HG03045 (cell line): ENCODE data around the gene TACR1.
"Not testable (repeated sequence)": the region's sequence is repeated elsewhere in the genome, so short reads cannot be mapped to it uniquely, and the experiment has no call there.

Experiments
- ATAC-seq: cut with Tn5 transposase; IDR thresholded peaks from one replicate; pipeline ENCODE4 v1.9.1; 2021; ENCODE audit warnings: mild to moderate bottlenecking, moderate library complexity; ENCODE audit not compliant: unreplicated experiment

TACR1 gene

DNA sequence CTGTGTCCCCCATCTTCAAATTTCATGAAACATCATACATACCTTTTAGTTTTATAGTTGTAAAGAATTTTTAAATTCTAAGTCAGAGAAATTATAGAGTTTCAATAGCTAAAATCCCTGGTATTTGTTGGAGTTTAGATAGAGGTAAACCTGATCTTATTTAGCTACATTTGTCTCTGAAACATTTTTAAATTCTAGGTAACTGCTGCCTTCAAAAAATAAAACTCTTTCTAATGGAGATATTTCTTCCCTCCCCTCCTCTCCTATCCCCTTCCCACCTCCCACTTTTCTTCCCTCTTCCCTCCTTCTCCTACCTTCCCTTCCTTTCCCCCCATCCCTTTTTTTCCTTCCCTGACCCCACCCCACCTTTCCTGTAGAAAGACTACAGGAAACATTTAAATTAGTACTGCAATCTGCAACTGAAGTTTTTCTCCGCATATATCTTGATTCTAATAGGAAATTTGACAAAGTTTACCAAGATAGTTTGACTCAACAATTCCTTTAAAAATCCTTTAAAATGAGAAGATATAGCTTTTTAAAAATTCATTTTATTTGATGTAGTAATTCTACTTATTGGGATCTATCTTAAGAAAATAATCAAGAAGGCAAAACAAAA is 4.1 kb downstream of the TACR1 start:
- no peak for ATAC-seq

DNA sequence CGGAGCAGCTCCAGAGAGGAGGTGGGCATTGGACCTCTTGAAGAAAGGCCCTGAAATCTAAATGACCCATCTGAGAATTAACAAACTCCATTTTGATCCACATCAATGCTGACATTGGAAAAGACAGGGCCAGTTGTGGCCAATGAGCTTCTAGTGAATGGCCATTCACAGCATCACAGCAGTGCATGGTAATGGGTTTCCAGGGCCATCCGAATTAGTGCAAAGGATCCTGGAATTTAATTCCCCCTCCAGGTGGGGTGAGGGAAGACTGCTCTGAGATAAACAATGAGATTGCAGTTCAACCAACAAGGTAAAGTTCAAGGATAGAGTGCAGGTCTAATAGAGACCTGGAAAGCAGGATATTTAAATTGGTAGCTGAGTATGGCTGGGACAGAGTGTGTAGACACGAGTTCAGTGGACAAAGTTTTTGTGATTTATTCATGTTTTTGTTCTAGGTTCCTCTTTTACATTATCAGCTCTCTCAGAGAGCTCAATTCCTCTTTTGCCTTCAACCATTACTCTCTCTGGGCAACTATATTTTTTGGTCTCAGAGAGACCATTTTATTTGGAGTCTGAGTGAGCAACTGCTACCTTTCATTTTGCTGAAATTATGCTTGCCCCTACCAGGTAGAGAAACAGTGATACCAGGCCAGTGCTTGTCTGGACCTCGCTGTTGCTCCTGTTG is 5.0 kb downstream of the TACR1 start:
- no peak for ATAC-seq

DNA sequence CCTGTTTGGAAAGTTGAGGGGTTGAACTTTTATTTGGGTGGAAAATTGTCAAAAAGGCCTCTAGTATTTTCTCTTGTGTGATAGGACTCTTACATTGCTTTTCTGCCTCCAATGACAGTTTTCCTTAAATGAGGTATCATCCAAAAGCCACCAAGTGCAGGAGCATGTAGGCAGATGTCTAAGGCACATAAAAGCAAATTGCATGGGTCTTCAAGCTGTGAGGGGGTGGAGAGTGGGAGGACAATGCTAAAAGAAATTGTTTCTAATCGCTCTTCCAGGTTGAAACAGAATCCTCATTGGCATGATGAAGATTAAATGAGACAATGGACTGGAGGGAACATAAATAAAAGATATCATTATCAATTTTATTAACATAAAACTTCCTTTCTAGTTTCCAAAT is 6.8 kb downstream of the TACR1 start:
- ATAC-seq, result no peak

DNA sequence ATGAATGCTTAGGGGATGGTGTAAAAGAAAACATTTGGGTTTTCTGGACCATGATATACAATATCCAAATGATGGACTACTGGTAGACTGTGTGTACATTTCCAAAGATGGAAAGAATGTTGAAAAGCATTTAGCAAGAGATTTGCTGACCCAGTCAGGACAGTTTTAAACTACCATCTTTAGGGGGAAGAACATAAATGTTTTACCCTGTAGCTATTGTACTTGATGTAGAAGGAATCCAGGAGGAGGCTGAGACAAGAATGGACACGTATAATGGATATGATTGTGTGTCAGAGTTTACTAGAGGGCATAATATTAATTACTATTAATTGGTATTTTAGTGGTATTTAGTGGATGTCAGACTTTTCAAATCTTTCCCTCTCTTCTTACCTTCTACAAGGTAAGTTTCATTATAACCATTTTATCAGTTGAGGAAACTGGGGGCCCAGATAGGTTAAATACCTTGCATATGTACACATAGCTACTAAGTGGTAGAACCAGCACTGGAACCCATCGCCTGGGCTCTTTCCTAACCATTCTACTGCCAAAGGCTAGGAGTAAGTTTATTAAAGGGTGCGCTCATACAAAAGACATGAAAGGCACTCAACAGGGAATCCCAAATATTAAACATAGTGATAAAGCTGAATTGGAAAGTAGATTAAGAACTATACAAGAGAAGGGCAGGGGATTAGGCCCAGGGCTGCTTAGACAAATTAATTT is 8.9 kb downstream of the TACR1 start:
- no peak for ATAC-seq

DNA sequence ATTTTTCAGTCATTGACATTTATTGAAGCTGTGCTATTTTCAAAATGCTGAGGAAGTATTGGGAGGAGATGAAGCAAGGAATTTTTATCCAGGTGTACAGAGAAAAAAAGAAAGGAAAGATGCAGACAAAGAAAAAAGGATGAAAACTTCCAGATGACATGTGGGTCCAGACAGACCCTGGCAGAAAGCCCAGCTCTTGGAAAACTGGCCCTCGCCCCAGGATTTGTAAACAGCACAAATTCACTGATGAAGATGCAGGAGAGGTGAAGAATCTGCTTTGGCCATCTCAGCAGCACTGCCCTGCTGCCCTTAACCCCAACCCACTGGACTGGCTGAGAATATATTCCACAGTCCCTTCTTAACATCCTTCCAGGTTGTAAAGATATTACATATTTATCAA is 12.5 kb downstream of the TACR1 start:
- no peak for ATAC-seq

DNA sequence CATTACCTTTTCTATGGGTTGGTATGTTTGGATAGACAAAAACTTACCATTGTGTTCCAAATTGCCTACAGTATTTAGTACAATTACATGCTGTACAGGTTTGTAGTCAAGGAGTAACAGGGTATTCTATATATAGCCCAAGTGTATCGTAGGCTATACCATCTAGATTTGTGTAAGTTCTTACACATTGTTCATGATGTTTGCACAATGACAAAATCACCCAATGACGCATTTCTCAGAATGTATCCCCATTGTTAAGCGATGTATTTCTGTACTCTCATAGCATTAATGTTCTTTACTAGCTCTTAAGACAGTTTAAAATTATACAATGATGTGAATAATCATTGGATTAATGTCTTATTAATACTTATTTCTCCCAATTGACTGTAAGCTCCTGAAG is 16.7 kb downstream of the TACR1 start:
- no peak for ATAC-seq

DNA sequence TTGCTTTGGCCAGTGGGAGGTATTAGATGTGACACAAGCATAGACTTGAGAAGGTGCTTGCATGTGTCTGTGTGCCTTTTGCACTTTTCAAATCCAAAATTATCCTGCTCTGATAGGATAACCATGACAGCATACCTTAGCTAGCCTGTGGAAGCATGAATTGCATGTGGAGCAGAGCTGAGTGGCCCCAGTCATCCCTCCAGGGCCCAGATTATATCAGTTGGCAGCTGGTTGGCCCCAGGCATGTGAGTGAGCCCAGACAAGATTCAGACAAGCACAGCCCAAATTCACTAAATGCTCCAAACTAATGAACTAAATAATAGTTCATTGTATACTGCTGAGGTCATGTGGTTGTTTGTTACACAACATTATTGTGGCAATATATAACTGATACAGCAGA is 18.8 kb downstream of the TACR1 start:
- no peak for ATAC-seq

DNA sequence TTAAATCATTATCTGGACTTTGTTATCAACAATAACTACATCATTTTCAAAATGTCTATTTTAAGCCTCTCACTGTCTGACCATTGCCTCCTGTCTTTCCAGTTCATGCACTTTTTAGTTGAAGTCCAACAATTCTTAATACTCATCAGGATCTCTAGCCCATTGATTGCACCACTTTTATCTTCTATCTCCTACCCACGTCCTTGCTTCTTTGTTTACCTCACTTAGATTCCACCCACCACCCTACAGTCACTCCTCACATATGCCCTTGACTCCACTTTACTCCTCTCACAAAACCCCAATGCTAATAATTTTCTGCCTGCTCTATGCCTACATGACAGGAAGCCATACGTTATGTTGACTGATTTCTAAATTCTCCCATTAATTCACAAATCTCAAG is 21.9 kb downstream of the TACR1 start:
- no peak for ATAC-seq

DNA sequence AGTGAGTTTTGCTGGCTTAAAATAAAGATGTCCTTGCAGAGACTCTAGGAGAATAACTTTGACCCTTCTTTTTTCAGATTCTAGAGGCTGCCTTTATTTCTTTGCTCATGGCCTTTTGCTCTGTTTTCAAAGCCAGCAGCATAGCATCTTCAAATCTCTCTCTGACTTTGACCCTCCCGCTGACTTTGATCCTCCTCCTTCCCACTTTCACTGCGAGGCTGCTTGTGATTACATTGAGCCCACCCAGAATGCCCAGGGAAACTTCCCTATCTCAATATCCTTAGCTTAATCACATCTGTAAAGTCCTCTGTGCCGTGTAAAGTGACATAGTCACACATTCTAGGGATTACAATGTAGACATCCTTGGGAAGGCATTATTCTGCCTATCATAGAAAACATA is 23.9 kb downstream of the TACR1 start:
- no peak for ATAC-seq

DNA sequence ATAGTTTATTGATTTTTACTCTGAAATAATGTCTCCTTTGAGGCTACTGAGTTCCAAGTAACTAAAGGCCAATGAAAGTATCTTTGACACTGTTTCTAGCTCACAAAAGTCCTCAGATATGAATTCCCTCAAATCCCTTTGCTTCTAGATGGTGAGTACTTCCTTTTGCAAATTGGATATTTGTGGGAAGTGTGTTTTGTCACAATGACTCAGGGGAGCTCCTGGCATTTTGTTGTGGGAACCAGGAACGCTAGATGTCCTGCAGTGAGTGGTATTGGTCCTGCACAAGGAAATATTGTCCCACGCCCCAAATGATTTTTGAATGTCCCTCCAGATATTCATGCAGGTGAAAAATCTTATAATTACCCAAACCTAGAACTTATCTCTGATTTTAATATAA is 24.3 kb downstream of the TACR1 start:
- ATAC-seq, result no peak

DNA sequence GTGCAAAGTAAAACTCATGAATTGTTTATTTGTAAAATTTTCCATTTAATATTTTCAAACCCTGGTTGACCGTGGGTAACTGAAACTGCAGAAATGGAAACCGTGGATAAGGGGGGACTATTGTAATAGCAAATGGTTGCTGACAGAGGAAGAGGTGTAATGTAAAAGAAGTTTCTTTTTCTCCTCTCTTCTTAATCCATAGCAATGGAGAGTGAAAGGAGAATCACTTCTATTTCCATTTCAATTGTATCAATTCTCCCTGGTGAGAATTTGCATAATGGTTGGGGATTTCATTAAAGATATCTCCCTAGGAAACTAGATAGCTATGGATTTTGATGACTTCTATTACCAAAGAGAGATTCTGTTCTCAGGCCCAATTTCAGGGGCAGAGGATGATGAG is 24.8 kb downstream of the TACR1 start:
- ATAC-seq, result no peak

DNA sequence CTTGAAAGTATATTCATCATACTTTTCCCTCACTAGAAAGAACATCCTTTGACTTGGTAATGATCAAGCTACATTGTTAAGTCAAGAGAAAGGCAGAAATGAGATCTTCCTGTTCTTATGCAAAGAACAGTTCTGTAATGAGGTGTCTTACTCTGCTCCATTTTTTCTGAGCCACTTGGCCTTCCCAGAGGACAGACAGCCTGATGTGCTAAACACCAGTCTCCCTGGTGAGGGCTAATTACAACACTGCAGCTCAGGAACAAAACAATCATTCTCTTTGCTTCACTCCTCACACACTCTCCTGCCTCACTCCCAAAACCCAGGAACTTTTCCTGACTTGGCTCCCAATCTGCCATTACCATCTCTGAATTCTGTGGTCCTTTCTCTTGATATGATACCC is 25.6 kb downstream of the TACR1 start:
- ATAC-seq, result no peak

DNA sequence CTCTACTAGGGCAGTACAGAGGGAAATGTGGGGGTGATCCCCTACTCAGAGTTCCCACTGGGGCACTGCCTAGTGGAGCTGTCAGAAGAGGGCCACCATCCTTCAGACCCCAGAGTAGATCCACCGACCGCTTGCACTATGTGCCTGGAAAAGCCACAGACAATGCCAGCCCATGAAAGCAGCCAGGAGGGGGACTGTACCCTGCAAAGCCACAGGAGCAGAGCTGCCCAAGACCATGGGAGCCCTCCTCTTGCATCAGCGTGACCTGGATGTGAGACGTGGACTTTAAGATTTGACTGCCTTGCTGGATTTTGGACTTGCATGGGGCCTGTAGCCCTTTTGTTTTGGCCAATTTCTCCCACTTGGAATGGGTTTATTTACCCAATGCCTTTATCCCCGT is 27.9 kb downstream of the TACR1 start:
- not testable (repeated sequence) for ATAC-seq

DNA sequence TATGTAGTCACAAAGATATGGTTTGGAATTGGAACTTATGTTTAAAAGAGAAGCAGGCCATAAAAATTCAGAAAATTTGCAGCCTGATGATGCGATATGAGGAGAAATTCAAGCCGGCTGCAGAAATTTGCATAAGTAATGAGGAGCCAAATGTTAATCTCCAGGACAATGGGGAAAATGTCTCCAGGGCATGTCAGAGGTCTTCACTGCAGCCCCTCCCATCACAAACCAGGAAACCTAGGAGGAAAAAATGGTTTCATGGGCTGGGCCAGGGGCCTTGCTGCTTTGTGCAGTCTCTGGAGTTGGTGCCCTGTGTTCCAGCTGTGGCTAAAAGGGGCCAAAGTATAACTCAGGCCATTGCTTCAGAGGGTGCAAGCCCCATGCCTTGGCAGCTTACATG is 28.4 kb downstream of the TACR1 start:
- ATAC-seq, result no peak

DNA sequence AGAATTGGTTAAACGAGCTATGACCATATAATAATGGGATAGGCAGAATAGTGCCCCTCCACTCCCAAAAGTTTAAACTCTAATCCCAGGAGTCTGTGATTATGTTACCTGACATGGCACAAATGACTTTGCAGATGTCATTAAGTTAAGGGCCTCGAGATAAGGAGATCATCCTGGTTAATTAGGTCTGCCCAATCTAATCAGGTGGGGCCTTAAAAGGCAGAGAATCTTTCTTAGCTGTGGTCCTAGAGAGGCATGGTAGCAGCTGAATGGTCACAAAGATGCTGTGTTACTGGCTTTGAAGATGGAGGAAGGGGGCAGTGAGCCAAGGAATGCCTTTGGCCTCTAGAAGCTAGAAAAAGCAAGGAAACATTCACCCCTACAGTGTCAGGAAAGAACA is 31.1 kb downstream of the TACR1 start:
- ATAC-seq, result no peak

DNA sequence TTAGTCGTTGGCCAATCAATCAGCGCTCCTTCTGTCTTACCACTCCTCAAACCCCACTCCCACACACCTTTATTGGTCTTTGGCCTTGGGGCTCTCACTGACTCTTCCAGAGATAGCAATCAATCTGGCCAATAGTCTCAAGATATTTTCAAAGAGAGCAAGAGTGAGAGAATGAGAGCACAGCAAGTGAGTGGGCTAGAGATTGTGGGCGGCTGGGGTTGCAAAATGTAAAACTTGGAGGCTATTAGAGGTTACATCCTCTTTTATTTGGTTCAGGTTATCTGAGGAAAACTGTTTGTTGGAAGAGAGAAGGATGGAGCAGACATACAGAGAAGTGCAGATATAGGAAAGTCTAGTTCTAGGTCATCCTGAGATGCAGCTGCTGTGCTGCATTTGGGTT is 32.8 kb downstream of the TACR1 start:
- ATAC-seq, result no peak

DNA sequence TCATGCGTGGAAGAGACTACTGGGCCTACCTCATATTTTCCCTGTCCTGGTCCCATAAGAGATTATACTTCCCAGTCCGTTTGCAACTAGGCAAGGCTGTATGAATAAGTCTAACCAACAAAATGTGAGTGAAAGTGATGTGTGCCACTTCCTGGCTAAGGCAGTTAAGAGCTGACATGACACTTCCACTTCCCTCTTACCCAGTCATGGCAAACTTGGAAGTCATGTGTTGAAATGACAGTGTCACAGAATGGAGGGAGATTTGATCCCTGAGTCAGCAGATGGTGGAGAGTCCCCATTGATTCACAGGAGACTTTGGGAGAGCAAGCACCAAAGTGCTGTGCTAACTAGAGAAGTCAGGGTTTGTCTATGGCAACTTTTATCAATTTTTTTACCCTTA is 36.4 kb downstream of the TACR1 start:
- ATAC-seq, result no peak

DNA sequence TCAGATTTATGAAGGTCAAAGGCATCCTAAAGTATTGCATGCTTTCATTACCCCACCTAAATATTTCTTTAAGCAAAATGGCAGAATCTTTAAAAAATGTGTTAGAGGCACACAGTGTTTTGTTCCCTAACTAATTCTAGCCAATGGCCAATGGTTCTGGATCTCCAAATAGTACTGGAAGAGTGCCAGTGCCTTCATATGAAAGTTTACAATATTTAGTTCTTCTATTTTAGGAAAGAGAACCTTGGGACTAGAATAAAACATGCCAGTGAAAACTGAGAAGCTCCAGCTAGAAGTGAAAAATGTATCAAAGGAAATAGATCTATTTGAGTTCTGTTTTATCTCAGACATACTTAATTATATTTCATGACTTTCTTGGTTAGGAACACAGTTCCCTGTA is 37.1 kb downstream of the TACR1 start:
- no peak for ATAC-seq

DNA sequence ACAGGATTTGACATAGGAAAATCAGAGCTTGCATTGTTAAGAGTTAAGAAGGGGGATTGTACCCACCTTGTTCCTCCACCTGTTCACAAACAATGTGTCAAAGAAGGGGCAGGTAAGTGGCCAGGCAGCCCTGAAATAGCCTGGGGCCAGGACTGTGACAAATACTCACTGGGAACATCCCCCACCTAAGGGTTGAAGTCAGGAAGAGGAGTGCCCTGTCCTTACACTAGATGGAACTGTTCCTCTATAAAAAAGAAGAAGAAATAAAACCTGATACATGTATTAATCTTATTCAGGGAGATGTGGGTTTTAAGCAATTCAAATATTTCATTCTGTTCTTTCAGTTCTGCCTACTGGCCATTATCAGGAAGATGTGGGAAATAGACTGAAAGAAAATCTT is 41.9 kb downstream of the TACR1 start:
- no peak for ATAC-seq

DNA sequence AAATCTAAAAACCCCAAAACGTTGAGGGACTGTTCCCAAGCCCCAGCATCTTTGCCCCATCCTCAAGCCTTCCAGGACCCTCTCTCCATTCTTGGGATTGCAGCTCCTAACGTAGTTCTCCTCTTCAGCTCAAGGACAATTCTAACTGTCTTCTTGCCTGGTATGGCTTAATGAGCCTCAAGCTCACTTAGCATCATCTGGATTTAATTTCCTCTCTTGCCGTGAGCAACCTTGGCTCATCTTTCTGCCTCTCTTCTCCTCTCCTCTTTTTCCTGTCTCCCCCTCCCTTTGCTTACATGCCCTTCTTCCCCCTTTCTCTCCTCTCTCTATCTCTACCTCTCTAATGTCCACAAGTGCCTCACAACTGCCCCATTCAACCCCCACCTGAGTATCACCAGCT is 44.2 kb downstream of the TACR1 start:
- no peak for ATAC-seq

DNA sequence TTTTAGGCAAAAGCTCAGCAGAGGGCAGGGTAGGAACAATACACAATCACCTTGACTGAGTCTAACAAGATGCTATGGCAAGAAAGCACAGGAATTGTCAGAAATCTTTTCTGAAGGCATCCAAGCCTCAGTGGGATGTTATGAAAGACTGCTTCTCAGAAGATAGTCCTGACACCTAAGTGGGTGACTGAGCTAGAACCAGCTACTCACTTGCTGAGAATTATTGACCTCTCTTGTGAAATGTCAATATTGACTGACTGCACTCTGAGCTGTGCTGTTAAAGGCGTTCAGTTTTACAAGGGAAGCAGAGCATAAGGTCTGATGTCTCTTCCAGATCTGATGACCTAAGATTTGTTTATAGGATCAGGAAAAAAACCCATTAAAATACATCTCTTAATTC is 46.1 kb downstream of the TACR1 start:
- no peak for ATAC-seq

DNA sequence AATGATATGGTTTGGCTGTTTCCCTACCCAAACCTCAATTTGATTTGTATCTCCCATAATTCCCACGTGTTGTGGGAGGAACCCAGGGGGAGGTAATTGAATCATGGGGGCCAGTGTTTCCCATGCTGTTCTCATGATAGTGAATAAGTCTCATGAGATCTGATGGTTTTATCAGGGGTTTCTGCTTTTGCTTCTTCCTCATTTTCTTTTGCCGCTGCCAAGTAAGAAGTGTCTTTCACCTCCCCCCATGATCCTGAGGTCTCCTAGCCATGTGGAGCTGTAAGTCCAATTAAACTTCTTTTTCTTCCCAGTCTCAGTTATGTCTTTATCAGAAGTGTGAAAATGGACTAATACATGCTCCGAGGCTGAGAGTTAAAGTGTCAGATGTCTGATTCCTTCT is 47.1 kb downstream of the TACR1 start:
- ATAC-seq, result not testable (repeated sequence)
